ENCODE data around the gene MRPL37. TPM values are rescaled to one million over a fixed set of nuclear protein-coding genes. Genes with fewer than 3 reads are reported as not detected.
"Not testable (repeated sequence)": the region's sequence is repeated elsewhere in the genome, so short reads cannot be mapped to it uniquely, and the experiment has no call there.

The MRPL37 gene
- 83.9 and 95.2 TPM in 2 replicates for total RNA-seq

GRCh38 chr1:54199765-54200518 is at the start of gene MRPL37, which contains the start of gene CYB5RL:
TSS of gene MRPL37 (plus strand) at chr1:54200167. CDS start at chr1:54200244, 77 bp downstream.
TSS of gene CYB5RL (minus strand) at chr1:54200030. CDS start at chr1:54195616, 4,414 bp downstream.
- DNase-seq (ENCODE audit: extremely low read depth, low read depth, low spot score) = peak; percentile 93

GRCh38 chr1:54151013-54151412 is 49.0 kb upstream of the MRPL37 start:
- DNase-seq (ENCODE audit: extremely low read depth, low read depth, low spot score) = no peak

DNA sequence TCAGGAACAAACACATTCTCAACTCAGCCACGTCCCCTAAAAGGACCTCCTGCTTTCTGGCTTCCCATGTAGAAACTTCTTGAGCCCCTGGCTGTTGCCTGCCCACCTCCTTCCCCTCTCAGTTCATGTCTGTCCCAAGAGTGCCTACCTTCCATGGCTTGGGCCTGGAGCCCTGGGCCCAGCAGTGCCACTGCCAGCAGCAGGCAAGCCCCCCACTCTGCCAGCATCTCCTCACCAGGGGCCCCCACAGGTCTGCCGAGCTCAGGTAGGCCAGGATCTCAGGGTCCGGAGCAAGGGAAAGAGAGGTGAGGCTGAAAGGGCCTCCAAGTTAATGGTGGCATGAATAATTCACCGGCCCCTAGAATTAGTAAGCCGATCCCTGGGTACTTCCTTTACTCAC is 47.3 kb upstream of the MRPL37 start, which contains the start of gene CDCP2:
CDCP2 (minus strand) TSS at position 305 of the 400 bp plus-strand sequence; CDS start at position 227, 78 bp downstream.
- DNase-seq (ENCODE audit: extremely low read depth, low read depth, low spot score) = no peak

GRCh38 chr1:54153535-54154439 is 46.2 kb upstream of the MRPL37 start:
- no peak for DNase-seq (ENCODE audit: extremely low read depth, low read depth, low spot score)

DNA sequence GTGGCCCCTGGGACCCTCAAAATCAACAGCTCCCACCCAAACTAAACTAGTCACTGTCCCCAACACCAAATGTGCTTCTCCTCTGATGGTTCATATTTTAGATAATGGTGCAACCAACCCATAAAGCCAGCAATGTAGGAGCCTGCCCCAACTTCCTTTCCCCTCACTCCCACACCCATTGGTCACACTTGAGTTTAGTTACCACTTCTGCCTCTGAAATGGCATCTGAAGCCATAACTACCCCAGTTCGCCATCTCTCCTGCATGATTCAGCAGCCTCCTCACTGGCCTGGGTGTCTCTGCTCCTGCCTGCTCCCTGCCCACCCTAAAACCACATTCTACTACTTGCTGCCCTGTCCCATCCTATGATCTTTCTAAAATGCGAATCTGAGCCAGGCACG is 43.8 kb upstream of the MRPL37 start:
- no peak for DNase-seq (ENCODE audit: extremely low read depth, low read depth, low spot score)

GRCh38 chr1:54156986-54157385 is 43.0 kb upstream of the MRPL37 start:
- no peak for DNase-seq (ENCODE audit: extremely low read depth, low read depth, low spot score)

GRCh38 chr1:54157401-54157800 is 42.6 kb upstream of the MRPL37 start:
- no peak for DNase-seq (ENCODE audit: extremely low read depth, low read depth, low spot score)

DNA sequence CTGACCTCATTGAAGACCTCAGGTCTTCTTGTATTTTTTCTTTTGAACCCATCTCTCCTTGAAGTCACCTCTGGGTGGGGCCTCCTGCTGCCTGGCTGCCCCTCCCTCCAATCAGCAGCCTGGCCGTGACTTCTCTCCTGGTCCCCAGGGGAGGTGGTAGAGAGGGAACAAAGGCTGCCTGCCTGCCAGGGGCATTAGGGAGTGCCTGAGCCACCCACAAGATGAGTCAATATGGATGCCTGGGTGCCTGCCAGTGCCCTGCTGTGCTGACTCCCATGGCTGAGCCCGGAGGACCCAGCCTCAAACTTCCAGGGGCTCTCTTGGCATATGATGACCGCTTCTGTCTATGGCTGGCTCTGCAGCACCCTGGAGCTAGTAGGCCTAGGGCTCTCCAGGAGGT is 41.9 kb upstream of the MRPL37 start:
- no peak for DNase-seq (ENCODE audit: extremely low read depth, low read depth, low spot score)

DNA sequence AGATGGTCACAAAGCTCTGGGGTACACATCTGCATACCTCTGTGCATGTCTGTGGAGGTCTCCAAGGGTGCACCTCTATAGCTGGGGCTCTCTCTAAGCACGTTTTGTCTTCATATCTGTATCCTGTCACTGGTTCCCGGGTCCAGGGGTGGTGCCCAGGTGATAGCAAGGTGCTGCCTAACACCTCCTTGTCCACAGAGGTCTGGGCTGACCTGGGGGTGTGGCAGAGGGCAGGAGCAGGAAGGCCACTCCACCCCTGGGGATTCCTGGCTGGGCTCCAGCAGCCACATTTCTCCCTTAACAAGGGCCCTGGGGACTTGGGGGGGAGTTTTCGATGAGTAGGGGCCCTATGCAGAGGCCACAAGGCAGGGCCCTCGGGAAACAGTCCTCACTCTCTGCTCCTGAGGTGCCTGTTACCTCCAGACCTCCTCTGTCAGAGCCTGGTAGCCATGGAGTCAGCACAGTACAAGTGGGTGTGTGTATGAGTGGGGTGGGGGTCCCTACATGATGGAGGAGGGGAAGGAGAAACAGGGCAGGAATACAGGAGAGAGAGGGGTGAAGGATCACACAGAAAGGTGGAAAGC is 40.1 kb upstream of the MRPL37 start:
- DNase-seq (ENCODE audit: extremely low read depth, low read depth, low spot score) = no peak

GRCh38 chr1:54160351-54160750 is 39.6 kb upstream of the MRPL37 start:
- DNase-seq (ENCODE audit: extremely low read depth, low read depth, low spot score) = no peak

- no peak for DNase-seq (ENCODE audit: extremely low read depth, low read depth, low spot score)
Measured at GRCh38 chr1:54161495-54162168, 38.3 kb upstream of the MRPL37 start.

GRCh38 chr1:54163051-54163450 is 36.9 kb upstream of the MRPL37 start:
- DNase-seq (ENCODE audit: extremely low read depth, low read depth, low spot score) = no peak

GRCh38 chr1:54163573-54163972 is 36.4 kb upstream of the MRPL37 start:
- no peak for DNase-seq (ENCODE audit: extremely low read depth, low read depth, low spot score)

- no peak for DNase-seq (ENCODE audit: extremely low read depth, low read depth, low spot score)
Measured at GRCh38 chr1:54165146-54165545, 34.8 kb upstream of the MRPL37 start.

DNA sequence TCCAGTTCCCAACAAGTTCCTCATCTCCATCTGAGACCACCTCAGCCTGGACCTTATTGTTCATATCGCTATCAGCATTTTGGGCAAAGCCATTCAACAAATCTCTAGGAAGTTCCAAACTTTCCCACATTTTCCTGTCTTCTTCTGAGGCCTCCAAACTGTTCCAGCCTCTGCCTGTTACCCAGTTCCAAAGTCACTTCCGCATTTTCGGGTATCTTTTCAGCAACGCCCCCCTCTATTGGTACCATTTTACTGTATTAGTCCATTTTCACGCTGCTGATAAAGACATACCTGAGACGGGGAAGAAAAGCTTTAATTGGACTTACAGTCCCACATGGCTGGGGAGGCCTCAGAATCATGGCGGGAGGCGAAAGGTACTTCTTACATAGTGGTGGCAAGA is 33.6 kb upstream of the MRPL37 start:
- not testable (repeated sequence) for DNase-seq (ENCODE audit: extremely low read depth, low read depth, low spot score)

DNA sequence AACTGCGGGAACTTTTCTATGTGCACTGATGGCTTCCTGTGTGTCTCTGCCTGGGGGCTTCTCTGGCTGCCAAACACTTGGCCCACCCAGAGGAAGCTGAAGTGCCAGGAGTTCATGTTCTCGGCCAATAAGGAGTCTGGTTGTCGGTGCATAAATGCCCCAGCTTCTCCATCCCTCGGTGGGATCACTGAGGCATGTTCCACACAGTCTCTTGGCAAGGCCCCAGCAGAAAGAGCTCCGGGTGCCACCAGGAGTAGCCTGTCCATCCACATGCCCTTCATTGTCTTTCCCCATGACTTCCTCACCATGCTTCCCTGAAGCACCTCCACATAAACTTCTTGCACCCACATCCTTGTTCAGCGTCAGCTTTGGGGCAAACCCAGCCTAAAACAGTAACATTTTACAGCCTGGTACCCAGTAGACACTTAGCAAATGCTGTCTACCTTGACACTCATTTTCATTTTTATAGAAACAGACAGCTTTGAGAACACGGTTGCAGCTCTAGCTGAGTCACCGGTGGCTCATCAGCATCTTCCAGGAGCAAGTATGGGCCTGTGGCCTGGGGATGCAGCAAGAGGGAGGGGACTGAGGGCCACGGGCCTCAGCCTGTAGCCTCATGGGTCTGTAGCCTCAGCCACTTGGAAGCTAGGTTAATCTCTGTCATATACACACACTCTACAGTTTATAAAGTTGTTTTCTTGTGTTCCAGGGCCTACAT is 32.4 kb upstream of the MRPL37 start:
- no peak for DNase-seq (ENCODE audit: extremely low read depth, low read depth, low spot score)

- DNase-seq (ENCODE audit: extremely low read depth, low read depth, low spot score) = no peak
Measured at GRCh38 chr1:54168206-54168965, 31.6 kb upstream of the MRPL37 start.

DNA sequence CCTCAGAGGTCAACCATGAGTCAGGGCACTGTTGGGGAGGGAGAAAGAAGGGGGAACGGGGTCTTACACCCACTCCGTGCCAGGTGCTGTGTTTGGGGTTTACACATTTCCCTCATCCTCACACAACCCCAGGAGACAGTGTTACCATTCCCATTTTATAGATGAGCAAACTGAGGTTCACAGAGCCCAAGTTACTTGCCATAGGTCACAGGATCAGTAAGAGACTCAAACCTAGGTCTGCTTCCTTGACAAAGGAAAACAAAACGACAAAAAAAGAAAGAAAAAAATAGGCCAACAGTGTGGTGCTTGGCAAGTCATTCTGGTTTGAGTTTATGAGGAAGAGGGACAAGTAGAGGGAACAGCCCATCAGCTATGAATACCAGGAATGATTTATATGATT is 30.9 kb upstream of the MRPL37 start:
- DNase-seq (ENCODE audit: extremely low read depth, low read depth, low spot score) = no peak

DNA sequence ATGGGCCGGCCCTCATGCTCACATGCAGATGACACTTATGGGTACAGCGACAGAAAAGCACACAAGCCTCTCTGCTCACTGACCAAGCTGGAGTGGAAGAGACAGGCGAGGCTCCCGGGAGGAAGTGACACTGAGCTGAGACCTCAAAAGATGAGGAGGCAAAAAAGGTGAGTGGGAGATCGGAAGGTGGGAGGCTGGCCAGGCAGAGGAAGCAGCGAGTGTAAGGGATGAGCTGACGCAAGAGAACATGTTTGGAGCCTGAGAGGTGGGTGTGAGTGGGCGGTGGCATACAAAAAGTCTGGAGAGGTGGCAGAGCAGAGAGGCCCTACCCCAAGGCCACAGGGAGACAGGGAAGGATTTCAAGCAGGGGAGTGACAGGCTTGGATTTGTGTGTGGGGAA is 29.0 kb upstream of the MRPL37 start:
- no peak for DNase-seq (ENCODE audit: extremely low read depth, low read depth, low spot score)

All from glomerular endothelial cell (primary cell).